Measurements from ENCODE around the gene MCUB.

DNA sequence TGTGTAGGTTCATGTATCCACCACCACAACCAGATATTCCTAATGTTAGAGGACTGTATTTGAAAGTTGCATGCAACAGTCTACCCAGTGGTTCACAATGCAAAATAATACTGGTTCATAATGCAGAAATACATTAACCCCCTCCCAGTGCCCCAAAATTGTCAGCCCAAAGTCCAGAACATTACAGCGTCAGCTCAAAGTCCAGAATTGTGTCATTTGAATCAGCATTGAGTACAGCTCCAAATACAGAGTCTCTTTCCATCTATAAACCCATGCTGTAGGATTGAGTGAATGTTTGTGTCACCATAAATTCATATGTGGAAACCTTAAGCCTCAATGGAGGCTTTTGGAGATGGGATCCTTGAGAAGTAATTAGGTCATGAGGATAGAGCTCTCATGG is 54.0 kb downstream of the MCUB start:
- TF ChIP-seq EZH2 (IDR thresholded peaks at IDR 0.05; ENCODE audit: insufficient read depth, poor library complexity, severe bottlenecking) (no peak), EZH2phosphoT487 (IDR thresholded peaks at IDR 0.05; ENCODE audit: insufficient read depth, low read depth) (no peak)

Measured in GM23248 (cell line).